Osteoblast (primary cell): ENCODE measurements around the gene SCTR. TPM values are rescaled to one million over a fixed set of nuclear protein-coding genes. Genes with fewer than 3 reads are reported as not detected.

Experiments
- DNase-seq: peaks from one replicate; pipeline ENCODE4 v3.0.0; 2011; ENCODE audit warnings: low spot score, mixed read lengths; ENCODE audit not compliant: insufficient read length; ENCODE audit errors: missing footprints
- H2AFZ ChIP-seq: 2 replicates; pipeline ENCODE4 v1.6.0; 2011; ENCODE audit warnings: mild to moderate bottlenecking, low read length
- H3K27ac ChIP-seq: 2 replicates; pipeline ENCODE4 v1.5.1; 2011; ENCODE audit warnings: mild to moderate bottlenecking, low read depth, low read length, moderate library complexity
- H3K27me3 ChIP-seq: 2 replicates; pipeline ENCODE4 v1.6.0; 2012; ENCODE audit warnings: mild to moderate bottlenecking, control low read depth, inconsistent platforms, low read length, moderate library complexity; ENCODE audit not compliant: insufficient read depth
- H3K36me3 ChIP-seq: 2 replicates; pipeline ENCODE4 v1.5.1; 2011; ENCODE audit warnings: mild to moderate bottlenecking, low read length, control low read depth, moderate library complexity; ENCODE audit not compliant: insufficient read depth
- H3K4me1 ChIP-seq: 2 replicates; pipeline ENCODE4 v1.5.1; 2011; ENCODE audit warnings: mild to moderate bottlenecking, low read length, control low read depth, moderate library complexity; ENCODE audit not compliant: insufficient read depth
- H3K4me2 ChIP-seq: 2 replicates; pipeline ENCODE4 v1.6.0; 2011; ENCODE audit warnings: mild to moderate bottlenecking, low read length; ENCODE audit not compliant: insufficient read depth
- H3K4me3 ChIP-seq: fragments of 200-600 bp; sonication (generic); 3 replicates; pipeline ENCODE4 v1.5.1; 2012; ENCODE audit warnings: mild to moderate bottlenecking, low read length, inconsistent platforms; ENCODE audit not compliant: insufficient read depth
- H3K79me2 ChIP-seq: 2 replicates; pipeline ENCODE4 v1.6.0; 2012; ENCODE audit warnings: mild to moderate bottlenecking, low read length, control low read depth, inconsistent platforms; ENCODE audit not compliant: insufficient read depth
- H3K9me3 ChIP-seq: 2 replicates; pipeline ENCODE4 v1.5.1; 2011; ENCODE audit warnings: low read depth, low read length, control low read depth
- H4K20me1 ChIP-seq: 2 replicates; pipeline ENCODE4 v1.6.0; 2012; ENCODE audit warnings: mild to moderate bottlenecking, low read length, control low read depth; ENCODE audit not compliant: insufficient read depth
- total RNA-seq: library from RNA; depleted of rRNA; stranded (reverse); fragments of >200 nt; gene quantifications from 2 replicates; pipeline ENCODE4 v1.2.3, GENCODE V29; 2012
- TF ChIP-seq, protein P1 (sequence below): IDR thresholded peaks from 2 replicates; pipeline ENCODE4 v1.5.1; 2011; ENCODE audit warnings: mild to moderate bottlenecking, low read depth, low read length, moderate library complexity; ENCODE audit errors: extremely low read depth

Gene SCTR
- total RNA-seq, 1 donor, result not detected

GRCh38 chr2:119415630-119416029 is 108.7 kb downstream of the SCTR start:
- Histone ChIP-seq H3K4me2 (no peak overlapping the region), H3K4me1 (peaks cover 15% of the 10 kb centered on the region), H3K27me3 (peaks cover 31% of the 10 kb centered on the region), H3K36me3 (no peaks in the 10 kb centered on the region), H2AFZ (no peak overlapping the region), H3K9me3 (no peaks in the 10 kb centered on the region), H3K4me3 (no peak overlapping the region), H3K27ac (no peak overlapping the region), H3K79me2 (no peaks in the 10 kb centered on the region), H4K20me1 (no peaks in the 10 kb centered on the region)
- TF ChIP-seq, protein P1, sequence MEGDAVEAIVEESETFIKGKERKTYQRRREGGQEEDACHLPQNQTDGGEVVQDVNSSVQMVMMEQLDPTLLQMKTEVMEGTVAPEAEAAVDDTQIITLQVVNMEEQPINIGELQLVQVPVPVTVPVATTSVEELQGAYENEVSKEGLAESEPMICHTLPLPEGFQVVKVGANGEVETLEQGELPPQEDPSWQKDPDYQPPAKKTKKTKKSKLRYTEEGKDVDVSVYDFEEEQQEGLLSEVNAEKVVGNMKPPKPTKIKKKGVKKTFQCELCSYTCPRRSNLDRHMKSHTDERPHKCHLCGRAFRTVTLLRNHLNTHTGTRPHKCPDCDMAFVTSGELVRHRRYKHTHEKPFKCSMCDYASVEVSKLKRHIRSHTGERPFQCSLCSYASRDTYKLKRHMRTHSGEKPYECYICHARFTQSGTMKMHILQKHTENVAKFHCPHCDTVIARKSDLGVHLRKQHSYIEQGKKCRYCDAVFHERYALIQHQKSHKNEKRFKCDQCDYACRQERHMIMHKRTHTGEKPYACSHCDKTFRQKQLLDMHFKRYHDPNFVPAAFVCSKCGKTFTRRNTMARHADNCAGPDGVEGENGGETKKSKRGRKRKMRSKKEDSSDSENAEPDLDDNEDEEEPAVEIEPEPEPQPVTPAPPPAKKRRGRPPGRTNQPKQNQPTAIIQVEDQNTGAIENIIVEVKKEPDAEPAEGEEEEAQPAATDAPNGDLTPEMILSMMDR, result no peak
- DNase-seq, result no peak

- Histone ChIP-seq H3K4me2 (no peak overlapping the region), H3K27me3 (peaks cover 28% of the 10 kb centered on the region), H3K4me1 (peaks cover 15% of the 10 kb centered on the region), H3K4me3 (no peak overlapping the region), H3K27ac (no peak overlapping the region), H4K20me1 (no peaks in the 10 kb centered on the region), H3K79me2 (no peaks in the 10 kb centered on the region), H3K9me3 (no peaks in the 10 kb centered on the region), H3K36me3 (no peaks in the 10 kb centered on the region), H2AFZ (no peak overlapping the region)
- TF ChIP-seq, protein P1, result no peak
- no peak for DNase-seq
Observed at GRCh38 chr2:119414894-119415293, 109.4 kb downstream of the SCTR start.

DNA sequence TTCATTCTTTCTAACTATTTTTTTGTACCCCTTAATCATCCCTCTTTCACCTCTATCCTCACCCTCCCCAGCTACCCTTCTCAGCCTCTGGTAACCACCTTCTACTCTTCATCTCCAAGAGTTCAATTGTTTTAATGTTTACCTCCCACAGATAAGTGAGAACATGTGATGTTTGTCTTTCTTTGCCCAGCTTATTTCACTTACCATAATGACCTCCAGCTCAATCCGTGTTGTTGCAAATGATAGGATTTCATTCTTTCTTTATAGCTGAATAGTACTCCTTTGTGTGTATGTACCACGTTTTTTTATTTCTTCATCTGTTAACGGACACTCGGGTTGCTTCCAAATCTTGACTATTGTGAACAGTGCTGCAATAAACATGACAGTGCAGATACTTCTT is 114.8 kb downstream of the SCTR start:
- no peaks in the 10 kb centered on the region for H3K9me3 ChIP-seq
- H3K4me2 ChIP-seq, result no peak overlapping the region
- no peak for DNase-seq
- TF ChIP-seq, protein P1, result no peak
- no peak overlapping the region for H2AFZ ChIP-seq
- H3K4me3 ChIP-seq, result no peak overlapping the region
- H3K27me3 ChIP-seq, result peaks cover 12% of the 10 kb centered on the region
- H3K36me3 ChIP-seq, result no peaks in the 10 kb centered on the region
- H3K79me2 ChIP-seq, result no peaks in the 10 kb centered on the region
- H3K4me1 ChIP-seq, result no peaks in the 10 kb centered on the region
- no peak overlapping the region for H3K27ac ChIP-seq
- H4K20me1 ChIP-seq, result no peaks in the 10 kb centered on the region

- H3K27me3 ChIP-seq, result peaks cover 5% of the 10 kb centered on the region
Observed at GRCh38 chr2:119408221-119408619, 116.1 kb downstream of the SCTR start.

More at GRCh38 chr2:119408221-119408619, 116.1 kb downstream of the SCTR start:
- no peak overlapping the region for H2AFZ ChIP-seq
- H3K4me1 ChIP-seq, result no peaks in the 10 kb centered on the region
- H3K9me3 ChIP-seq, result no peaks in the 10 kb centered on the region
- H3K79me2 ChIP-seq, result no peaks in the 10 kb centered on the region
- no peaks in the 10 kb centered on the region for H4K20me1 ChIP-seq
- no peaks in the 10 kb centered on the region for H3K36me3 ChIP-seq
- TF ChIP-seq, protein P1, result no peak
- no peak overlapping the region for H3K27ac ChIP-seq
- no peak for DNase-seq
- no peak overlapping the region for H3K4me2 ChIP-seq
- H3K4me3 ChIP-seq, result no peak overlapping the region
